SK-N-SH (cell line): ENCODE data around the gene RABGAP1L. TPM values are rescaled to one million over a fixed set of nuclear protein-coding genes. Genes with fewer than 3 reads are reported as not detected.
A peak's percentile ranks its signal among the peaks of the same experiment; 100 is the strongest.

Source experiments
- CTCF ChIA-PET: fragments of 300-600, 350-600 bp; formaldehyde crosslinking; extraction: SDS; loops from one replicate; lab custom pipeline; 2021; lab: Yijun Ruan, JAX
- POLR2A ChIA-PET: fragments of 350-600 bp; sonication (Branson Sonifier 250); formaldehyde crosslinking; extraction: SDS; loops from one replicate; lab custom pipeline; 2020; ENCODE audit warnings: antibody characterized with exemption, inconsistent platforms; lab: Yijun Ruan, JAX
- DNase-seq: peaks from one replicate; pipeline ENCODE4 v3.0.0; 2012
- H2AFZ ChIP-seq: fragments of 200-600 bp; sonication (generic); 2 replicates; pipeline ENCODE4 v1.8.1; 2016; ENCODE audit warnings: antibody characterized with exemption, mild to moderate bottlenecking, low read depth
- H3F3A ChIP-seq: fragments of 200-600 bp; sonication (generic); replicated peaks from 2 replicates; pipeline ENCODE3; 2016; ENCODE audit warnings: antibody characterized with exemption, mild to moderate bottlenecking; ENCODE audit not compliant: insufficient read depth
- H3K27ac ChIP-seq, 2 experiments: fragments of 200-500 bp in 1 of 2; fragments of 200-600 bp in 1 of 2; sonication (Bioruptor generic) in 1 of 2; sonication (generic), shearing (Covaris generic) in 1 of 2; 2 replicates each; pipeline versions ENCODE4 v1.5.1 to v1.6.1; 2014 to 2016; ENCODE audit warnings: low read depth in 2 of 2, inconsistent platforms in 1 of 2, low read length in 1 of 2, mild to moderate bottlenecking in 1 of 2, mixed read lengths in 1 of 2
- H3K27me3 ChIP-seq: fragments of 200-600 bp; sonication (generic), shearing (Covaris generic); 2 replicates; pipeline ENCODE4 v1.6.1; 2016; ENCODE audit warnings: mixed run types; ENCODE audit not compliant: insufficient read depth
- H3K36me3 ChIP-seq, 2 experiments: fragments of 200-500 bp in 1 of 2; fragments of 200-600 bp in 1 of 2; sonication (Bioruptor generic) in 1 of 2; sonication (generic) in 1 of 2; replicated peaks in 1 of 2; 2 replicates each; pipeline versions ENCODE3 to v1.5.1; 2014 to 2016; ENCODE audit warnings: low read length in 1 of 2, mild to moderate bottlenecking in 1 of 2; ENCODE audit not compliant: insufficient read depth in 2 of 2, control insufficient read depth in 1 of 2
- H3K4me1 ChIP-seq, 2 experiments: fragments of 200-500 bp in 1 of 2; fragments of 200-600 bp in 1 of 2; sonication (Bioruptor generic) in 1 of 2; sonication (generic), shearing (Covaris generic) in 1 of 2; 2 replicates each; pipeline versions ENCODE4 v1.5.1 to v1.6.1; 2014 to 2016; ENCODE audit warnings: low read depth in 1 of 2, low read length in 1 of 2, mixed run types in 1 of 2; ENCODE audit not compliant: insufficient read depth in 2 of 2, control insufficient read depth in 1 of 2
- H3K4me2 ChIP-seq: fragments of 200-600 bp; sonication (generic), shearing (Covaris generic); 2 replicates; pipeline ENCODE4 v1.6.1; 2017; ENCODE audit warnings: mixed run types
- H3K4me3 ChIP-seq, 2 experiments: fragments of 200-500 bp in 1 of 2; fragments of 200-600 bp in 1 of 2; sonication (Bioruptor generic) in 1 of 2; sonication (generic), shearing (Covaris generic) in 1 of 2; 2 replicates each; pipeline versions ENCODE4 v1.5.1 to v1.8.1; 2014 to 2016; ENCODE audit warnings: low read depth in 2 of 2, inconsistent platforms in 1 of 2, low read length in 1 of 2, mild to moderate bottlenecking in 1 of 2, mixed read lengths in 1 of 2, moderate library complexity in 1 of 2
- H3K79me2 ChIP-seq: fragments of 200-600 bp; sonication (generic); 2 replicates; pipeline ENCODE4 v1.8.1; 2017; ENCODE audit warnings: mild to moderate bottlenecking; ENCODE audit not compliant: insufficient read depth
- H3K9ac ChIP-seq: fragments of 200-600 bp; sonication (generic); 2 replicates; pipeline ENCODE4 v1.6.1; 2017; ENCODE audit warnings: mixed run types
- H3K9me2 ChIP-seq: fragments of 200-600 bp; sonication (generic); 2 replicates; pipeline ENCODE4 v1.6.1; 2017; ENCODE audit warnings: mixed run types
- H3K9me3 ChIP-seq: fragments of 200-600 bp; sonication (generic); 2 replicates; pipeline ENCODE4 v1.6.1; 2017; ENCODE audit warnings: mixed run types, mild to moderate bottlenecking, moderate library complexity
- H4K20me1 ChIP-seq: fragments of 200-600 bp; sonication (generic); 2 replicates; pipeline ENCODE4 v1.6.1; 2017; ENCODE audit warnings: mild to moderate bottlenecking, mixed run types; ENCODE audit not compliant: insufficient read depth
- CHD2 ChIP-seq: fragments of 150-350 bp; IDR thresholded peaks from 2 replicates; pipeline ENCODE4 v1.6.1; 2018; ENCODE audit warnings: low read length; ENCODE audit not compliant: partially characterized antibody
- CTCF ChIP-seq: fragments of 200-600 bp; sonication (generic); IDR thresholded peaks from 2 replicates; pipeline ENCODE4 v1.6.1; 2017; ENCODE audit warnings: antibody characterized with exemption, mild to moderate bottlenecking, moderate library complexity
- ELF1 ChIP-seq: IDR thresholded peaks from 2 replicates; pipeline ENCODE4 v1.4.0; 2012
- FOSL2 ChIP-seq: IDR thresholded peaks from 2 replicates; pipeline ENCODE4 v1.4.0; 2012; ENCODE audit warnings: low read depth, mild to moderate bottlenecking, moderate library complexity, borderline replicate concordance
- FOXM1 ChIP-seq: IDR thresholded peaks from 2 replicates; pipeline ENCODE4 v1.4.0; 2012; ENCODE audit warnings: low read depth, mild to moderate bottlenecking
- GATA2 ChIP-seq: sonication (generic); formaldehyde crosslinking; IDR thresholded peaks from 2 replicates; pipeline ENCODE4 v1.5.0; 2020; ENCODE audit warnings: mild to moderate bottlenecking, missing genetic modification reagents
- JUND ChIP-seq: IDR thresholded peaks from 2 replicates; pipeline ENCODE4 v1.4.0; 2012
- MAX ChIP-seq: IDR thresholded peaks from 2 replicates; pipeline ENCODE4 v1.4.0; 2012; ENCODE audit warnings: low read depth
- NRF1 ChIP-seq: IDR thresholded peaks from 2 replicates; pipeline ENCODE4 v1.6.1; 2012; ENCODE audit warnings: low read depth, mild to moderate bottlenecking, low read length
- PBX3 ChIP-seq: IDR thresholded peaks from 2 replicates; pipeline ENCODE4; 2012
- RAD21 ChIP-seq: IDR thresholded peaks from 2 replicates; pipeline ENCODE4 v1.6.1; 2012; ENCODE audit warnings: mild to moderate bottlenecking, low read length
- REST ChIP-seq: IDR thresholded peaks from 2 replicates; pipeline ENCODE4 v1.6.1; 2012; ENCODE audit warnings: mild to moderate bottlenecking, low read depth, low read length, moderate library complexity
- RXRA ChIP-seq: IDR thresholded peaks from 2 replicates; pipeline ENCODE4 v1.4.0; 2012; ENCODE audit warnings: low read depth, mild to moderate bottlenecking, borderline replicate concordance
- SMC3 ChIP-seq: IDR thresholded peaks from 2 replicates; pipeline ENCODE4 v1.6.1; 2012; ENCODE audit warnings: low read depth, low read length, improper control_type of control experiment
- ZBTB33 ChIP-seq: IDR thresholded peaks from 2 replicates; pipeline ENCODE4 v1.4.0; 2012; ENCODE audit warnings: low read depth, borderline replicate concordance
- WGBS: methylation state at CpG from one replicate; pipeline ENCODE4 v1.1.6; 2017; ENCODE audit warnings: low lambda C conversion rate; 5-methylcytosine and 5-hydroxymethylcytosine counted together
- polyA plus RNA-seq, 3 experiments: library from polyadenylated mRNA; depleted of rRNA; stranded (reverse); fragments of >200 nt; gene quantifications; 2 replicates each; pipeline ENCODE4 v1.2.3, GENCODE V29; 2012

The RABGAP1L gene
- polyA plus RNA-seq, 1 of the 3 experiments (the other 2 are of a cell fraction): 7.2 TPM

GRCh38 chr1:174217248-174217647, 57.9 kb downstream of the RABGAP1L start:
- Histone ChIP-seq H3K27me3 (no peaks in the 10 kb centered on the region), H3K36me3 (peaks cover 2 to 7% of the 10 kb centered on the region in 2 experiments), H3K4me3 (no peak overlapping the region), H3K9me2 (no peaks in the 10 kb centered on the region), H3K27ac (no peak overlapping the region), H2AFZ (no peak overlapping the region), H4K20me1 (peaks cover 6% of the 10 kb centered on the region; the same call in 1 of the 2 replicates), H3K79me2 (peaks cover 3% of the 10 kb centered on the region; the same call in 1 of the 2 replicates), H3K9me3 (no peaks in the 10 kb centered on the region), H3F3A (no peaks in the 10 kb centered on the region), H3K4me1 (no peaks in the 10 kb centered on the region; a peak in 1 of 4 replicates), H3K4me2 (no peak overlapping the region), H3K9ac (no peak overlapping the region)
- no peak for TF ChIP-seq JUND
- TF ChIP-seq FOXM1: no peak
- ChIA-PET CTCF (interaction anchor here (0.5 to 3.1 kb wide), 22 partner anchors 8 to 811 kb away, joined by 3 to 18 read pairs (median 4); partner anchors contain the start of gene PRDX6), POLR2A (no interaction called here)
- DNase-seq: no peak
- 44% methylated on average over 3 of the region's 3 CpGs for WGBS

GRCh38 chr1:174217787-174218574, 58.7 kb downstream of the RABGAP1L start:
- Histone ChIP-seq H2AFZ (no peak overlapping the region), H3K79me2 (peaks cover 3% of the 10 kb centered on the region; the same call in 1 of the 2 replicates), H3K27me3 (no peaks in the 10 kb centered on the region), H3K9ac (no peak overlapping the region), H4K20me1 (peaks cover 6% of the 10 kb centered on the region; the same call in 1 of the 2 replicates), H3K9me3 (no peaks in the 10 kb centered on the region), H3K4me3 (no peak overlapping the region; a peak in 1 of 4 replicates), H3K36me3 (peaks cover 6 to 10% of the 10 kb centered on the region in 2 experiments), H3K4me1 (no peaks in the 10 kb centered on the region; a peak in 1 of 4 replicates), H3K27ac (no peak overlapping the region), H3K9me2 (no peaks in the 10 kb centered on the region), H3F3A (no peaks in the 10 kb centered on the region), H3K4me2 (no peak overlapping the region)
- ChIA-PET CTCF (interaction anchor here (0.5 to 3.1 kb wide), 30 partner anchors 9 to 1288 kb away, joined by 3 to 18 read pairs (median 4); partner anchors contain the start of genes DARS2 and PRDX6), POLR2A (no interaction called here)
- WGBS: 44% methylated on average over 4 of the region's 4 CpGs
- DNase-seq: peak; percentile 18
- no peak for TF ChIP-seq GATA2 (CRISPR knock-in tag)
- no peak for TF ChIP-seq ELF1
- TF ChIP-seq FOXM1: no peak
- no peak for TF ChIP-seq PBX3
- TF ChIP-seq RAD21: peak; percentile 82
- TF ChIP-seq JUND: no peak
- no peak for TF ChIP-seq REST
- no peak for TF ChIP-seq RXRA
- TF ChIP-seq MAX: no peak
- no peak for TF ChIP-seq FOSL2
- peak; percentile 87 for TF ChIP-seq CTCF
- TF ChIP-seq CHD2: no peak
- peak; percentile 52 for TF ChIP-seq SMC3
- TF ChIP-seq ZBTB33: no peak
- no peak for TF ChIP-seq NRF1
